Measurements from ENCODE around the gene OR2T29. TPM values are rescaled to one million over a fixed set of nuclear protein-coding genes. Genes with fewer than 3 reads are reported as not detected.
"Not testable (repeated sequence)": the region's sequence is repeated elsewhere in the genome, so short reads cannot be mapped to it uniquely, and the experiment has no call there.

Gene OR2T29
- total RNA-seq (2014; rRNA removed; shearing (Covaris generic)) = not detected in 2 replicates

DNA sequence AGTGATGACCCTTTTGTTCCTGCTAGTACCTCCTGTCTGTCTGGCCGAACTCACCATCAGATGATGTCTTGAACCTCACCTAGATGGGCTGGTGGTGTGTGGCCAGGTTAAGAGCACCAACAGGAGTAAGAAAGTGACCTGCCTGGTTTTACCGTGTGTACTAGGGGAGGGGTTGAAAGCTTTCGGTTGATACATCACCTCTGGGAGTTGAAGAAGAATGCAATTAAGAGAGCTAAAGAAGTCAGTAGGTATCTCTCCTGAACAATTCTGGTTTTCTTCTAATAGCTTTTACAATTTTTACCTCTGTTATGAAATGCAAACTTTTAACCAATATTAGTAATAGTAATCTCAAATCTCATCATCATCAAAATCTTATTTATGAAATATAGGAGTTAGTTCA is at the start of gene OR2T29:
OR2T29 (minus strand) TSS at position 101 of the 400 bp plus-strand sequence. CDS start 3,281 bp downstream, outside the sequence.
- not testable (repeated sequence) for DNase-seq (ENCODE audit: low spot score)

DNA sequence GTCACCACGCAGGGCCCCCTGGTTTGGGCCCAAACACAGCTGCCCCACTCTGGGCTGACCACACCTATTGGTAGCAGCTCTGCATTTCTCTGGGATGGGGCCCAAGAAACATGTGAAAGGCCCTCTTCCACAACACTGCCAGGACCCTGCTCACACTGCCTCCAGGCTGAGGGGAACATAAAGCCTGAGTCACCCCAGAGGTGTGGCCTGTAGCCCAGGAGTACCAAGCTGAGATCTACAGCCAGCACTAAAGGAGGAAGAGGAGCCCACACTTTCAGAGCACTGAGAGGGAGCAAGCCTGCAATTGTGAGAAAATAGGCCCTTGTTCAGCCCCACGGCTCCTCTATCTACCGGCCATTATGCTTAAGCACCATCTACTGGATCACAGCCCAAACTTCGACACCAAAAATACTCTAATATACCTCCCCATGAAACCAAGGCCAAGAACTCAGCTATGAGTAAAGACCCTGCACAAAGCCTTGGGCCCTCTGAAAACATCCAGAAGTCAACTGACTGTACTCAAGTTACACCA is 49.4 kb upstream of the OR2T29 start:
- DNase-seq (ENCODE audit: low spot score) = peak; percentile 29

GRCh38 chr1:248610301-248610700 is 47.7 kb upstream of the OR2T29 start:
- DNase-seq (ENCODE audit: low spot score) = no peak

DNA sequence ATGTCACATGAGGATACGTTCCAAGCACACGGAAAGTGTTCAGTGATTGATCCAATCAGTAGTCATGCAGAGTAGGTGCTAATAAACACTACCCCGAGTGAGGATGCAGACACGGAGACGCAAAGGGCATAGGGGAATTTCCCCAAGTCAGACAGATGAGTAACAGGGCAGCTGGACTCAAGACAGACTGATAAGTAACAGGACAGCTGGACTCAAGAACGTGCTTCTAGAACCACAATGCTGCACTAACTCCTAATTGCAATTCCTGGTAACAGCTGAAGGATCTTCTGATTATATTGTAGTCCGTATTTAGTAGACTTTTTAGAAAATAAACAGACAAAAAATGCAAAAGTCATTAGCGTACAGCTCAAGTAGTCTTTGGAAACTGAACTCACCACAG is 36.8 kb upstream of the OR2T29 start:
- DNase-seq (ENCODE audit: low spot score) = no peak

GRCh38 chr1:248597589-248597988 is 35.0 kb upstream of the OR2T29 start, which contains the start of gene OR2T10:
Gene OR2T10, minus strand, starts transcription at chr1:248597700. Its CDS starts 3,932 bp downstream, at chr1:248593768.
- DNase-seq (ENCODE audit: low spot score) = no peak

DNA sequence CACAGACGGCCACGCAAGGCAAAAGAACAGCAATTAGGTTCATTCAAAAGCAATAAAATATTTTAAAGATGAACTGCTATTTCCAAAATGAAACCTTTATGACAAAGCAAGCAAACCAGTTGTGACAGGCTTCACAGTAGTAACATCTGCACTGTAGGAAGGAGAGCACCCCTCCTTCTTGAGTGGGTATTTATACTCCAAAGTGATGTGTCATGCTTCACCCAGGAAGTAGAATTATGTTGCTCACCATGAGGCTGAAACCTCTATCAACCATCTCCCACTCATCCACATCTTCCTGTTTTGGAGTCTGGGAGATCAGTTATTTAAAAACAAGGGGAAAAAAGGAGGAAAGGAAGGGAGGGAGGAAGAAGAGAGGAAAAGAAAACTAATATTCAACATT is 34.0 kb upstream of the OR2T29 start:
- peak; percentile 36 for DNase-seq (ENCODE audit: low spot score)

DNA sequence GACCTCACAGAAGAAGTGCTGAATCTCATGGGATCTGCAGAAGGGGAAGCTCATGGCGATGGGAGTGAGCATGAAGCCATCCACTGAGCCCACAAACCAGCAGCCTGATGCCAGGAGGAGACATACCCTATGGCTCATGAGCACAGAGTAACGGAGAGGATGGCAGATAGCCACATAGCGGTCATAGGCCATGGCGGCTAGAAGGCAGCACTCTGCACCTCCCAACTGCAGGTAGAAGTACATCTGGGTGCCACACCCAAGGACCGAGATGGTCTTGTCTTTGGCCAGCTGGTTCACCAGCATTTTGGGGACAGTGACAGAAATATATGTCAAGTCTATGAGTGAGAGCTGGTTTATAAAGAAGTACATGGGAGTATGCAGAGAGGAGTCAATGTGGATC is 30.7 kb upstream of the OR2T29 start:
- DNase-seq (ENCODE audit: low spot score) = no peak

DNA sequence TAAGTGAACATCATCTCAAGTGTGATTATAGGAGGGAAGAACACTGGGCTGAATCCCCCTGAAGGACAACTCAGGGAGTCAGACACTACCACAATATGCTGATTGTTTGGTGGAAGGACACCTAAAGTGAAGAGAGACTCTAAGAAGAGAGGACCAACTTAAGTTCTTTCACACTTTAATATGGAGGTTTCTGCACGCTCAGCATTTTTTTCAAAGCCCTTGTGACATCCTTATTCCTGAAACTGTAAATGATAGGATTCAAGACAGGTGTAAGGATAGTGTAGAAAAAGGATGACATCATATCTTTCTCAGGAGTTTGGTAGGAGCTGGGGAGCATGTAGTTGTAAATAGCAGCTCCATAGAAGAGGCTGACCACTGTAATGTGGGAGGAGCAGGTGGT is 30.1 kb upstream of the OR2T29 start:
- DNase-seq (ENCODE audit: low spot score) = no peak

DNA sequence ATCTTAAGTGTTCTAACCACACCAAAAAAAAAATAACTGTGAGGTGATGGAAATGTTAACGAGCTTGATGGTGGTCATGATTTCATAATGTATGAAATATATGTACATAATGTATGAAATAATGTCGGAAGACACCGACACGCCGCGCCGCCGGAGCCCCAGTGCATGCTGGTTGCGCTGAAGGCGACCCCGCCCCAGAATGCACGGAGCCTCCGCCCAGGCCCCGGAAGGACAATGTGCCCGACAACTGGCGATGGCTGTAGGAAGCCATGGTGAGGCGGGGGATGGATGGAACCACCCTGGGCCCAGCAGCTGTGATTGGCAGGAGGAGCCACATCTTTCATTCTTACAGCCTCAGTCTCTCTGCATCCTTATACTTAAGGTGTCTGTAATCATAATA is 27.5 kb upstream of the OR2T29 start:
- DNase-seq (ENCODE audit: low spot score) = no peak

GRCh38 chr1:248589334-248589733 is 26.8 kb upstream of the OR2T29 start:
- DNase-seq (ENCODE audit: low spot score) = no peak

- no peak for DNase-seq (ENCODE audit: low spot score)
These were observed 22.7 kb upstream of the OR2T29 start for GRCh38 chr1:248585266-248585665.

DNA sequence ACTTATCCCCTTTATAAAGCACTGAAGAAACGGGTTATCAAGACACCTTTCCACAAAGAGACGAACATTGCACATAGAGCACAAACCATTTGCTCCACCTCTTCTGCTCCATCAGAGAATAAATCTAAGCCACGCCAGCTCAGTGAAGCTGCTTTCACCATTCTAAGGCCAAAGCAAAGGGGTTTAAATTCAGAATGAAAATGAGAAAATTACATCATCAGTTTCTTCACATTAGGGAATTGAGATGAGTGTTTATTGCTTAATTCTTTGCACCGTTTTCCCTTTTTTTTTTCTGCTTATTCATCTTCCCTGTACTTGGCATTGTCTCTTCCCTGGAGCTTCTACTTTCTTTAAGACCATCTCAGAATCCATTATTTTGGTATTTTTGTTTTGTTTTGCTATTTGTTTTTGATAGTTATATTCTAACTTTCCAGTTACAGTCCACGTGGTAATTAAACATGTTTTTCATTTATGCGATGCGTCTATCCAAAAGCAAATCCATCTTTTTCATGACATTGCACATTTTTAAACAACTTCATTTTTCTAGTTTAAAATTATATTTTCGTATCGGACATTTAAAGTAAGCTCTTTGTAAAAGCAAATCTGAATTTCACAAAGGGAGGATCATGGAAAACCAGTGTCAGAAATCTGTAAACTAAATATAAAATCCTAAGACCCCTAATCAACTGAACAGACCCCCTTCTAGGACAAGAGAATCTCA is 13.8 kb upstream of the OR2T29 start:
- no peak for DNase-seq (ENCODE audit: low spot score)

GRCh38 chr1:248574657-248575056 is 12.1 kb upstream of the OR2T29 start, which contains the start of gene OR2T34:
Gene OR2T34, minus strand, starts transcription at chr1:248574757. Its CDS starts 0 bp downstream, at chr1:248574757.
- DNase-seq (ENCODE audit: low spot score) = not testable (repeated sequence)

DNA sequence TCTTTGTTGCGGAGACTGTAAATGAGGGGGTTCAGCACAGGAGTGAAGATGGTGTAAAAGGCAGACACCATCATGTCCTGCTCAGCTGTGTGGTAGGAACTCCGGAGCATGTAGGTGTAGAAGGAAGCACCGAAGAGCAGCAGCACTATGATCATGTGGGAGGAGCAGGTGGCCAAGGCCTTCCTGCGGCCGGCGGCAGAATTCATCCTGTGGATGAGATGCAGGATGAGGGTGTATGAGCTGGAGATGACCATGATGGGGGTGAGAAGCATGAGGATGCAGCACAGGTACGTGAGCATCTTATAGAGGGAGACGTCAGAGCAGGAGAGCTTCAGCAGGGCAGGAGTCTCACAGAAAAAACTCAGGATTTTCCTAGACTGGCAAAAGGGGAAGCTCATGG is 11.3 kb upstream of the OR2T29 start:
- not testable (repeated sequence) for DNase-seq (ENCODE audit: low spot score)

DNA sequence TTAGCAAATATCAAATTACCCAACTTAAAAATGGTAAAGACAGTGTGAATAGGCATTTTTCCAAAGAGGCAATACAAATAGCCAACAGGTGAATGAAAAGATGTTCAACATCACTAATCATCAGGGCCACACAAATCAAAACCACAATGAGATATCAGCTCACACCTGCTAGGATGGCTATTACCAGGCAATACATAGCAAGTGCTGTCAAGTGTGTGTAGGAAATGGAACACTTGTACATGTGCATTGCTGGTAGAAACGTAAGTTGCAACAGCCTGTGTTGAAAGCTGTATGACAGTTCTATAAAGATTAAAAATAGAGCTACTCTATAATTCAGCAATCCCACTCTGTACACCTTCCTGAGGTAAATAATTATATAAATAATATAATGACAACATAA is 9.5 kb upstream of the OR2T29 start:
- not testable (repeated sequence) for DNase-seq (ENCODE audit: low spot score)

DNA sequence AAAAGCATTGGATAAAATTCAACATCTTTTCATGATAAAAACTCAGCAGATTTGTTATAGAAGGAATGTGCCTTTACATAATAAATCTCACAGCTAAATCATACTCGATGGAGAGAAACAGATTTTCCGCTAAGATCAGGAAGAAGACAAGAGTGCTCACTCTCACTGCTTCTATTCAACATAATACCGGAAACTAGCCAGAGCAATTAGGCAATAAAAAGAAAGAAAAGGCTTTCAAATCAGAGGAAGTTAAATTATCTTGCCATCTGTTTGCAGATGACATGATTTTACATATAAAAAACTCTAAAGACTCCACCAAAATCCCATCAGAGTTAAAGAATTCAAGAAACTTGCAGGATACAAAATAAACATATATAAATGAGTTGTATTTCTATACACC is 8.2 kb upstream of the OR2T29 start:
- not testable (repeated sequence) for DNase-seq (ENCODE audit: low spot score)

- not testable (repeated sequence) for DNase-seq (ENCODE audit: low spot score)
These were observed 6.5 kb upstream of the OR2T29 start for GRCh38 chr1:248569049-248569448.

DNA sequence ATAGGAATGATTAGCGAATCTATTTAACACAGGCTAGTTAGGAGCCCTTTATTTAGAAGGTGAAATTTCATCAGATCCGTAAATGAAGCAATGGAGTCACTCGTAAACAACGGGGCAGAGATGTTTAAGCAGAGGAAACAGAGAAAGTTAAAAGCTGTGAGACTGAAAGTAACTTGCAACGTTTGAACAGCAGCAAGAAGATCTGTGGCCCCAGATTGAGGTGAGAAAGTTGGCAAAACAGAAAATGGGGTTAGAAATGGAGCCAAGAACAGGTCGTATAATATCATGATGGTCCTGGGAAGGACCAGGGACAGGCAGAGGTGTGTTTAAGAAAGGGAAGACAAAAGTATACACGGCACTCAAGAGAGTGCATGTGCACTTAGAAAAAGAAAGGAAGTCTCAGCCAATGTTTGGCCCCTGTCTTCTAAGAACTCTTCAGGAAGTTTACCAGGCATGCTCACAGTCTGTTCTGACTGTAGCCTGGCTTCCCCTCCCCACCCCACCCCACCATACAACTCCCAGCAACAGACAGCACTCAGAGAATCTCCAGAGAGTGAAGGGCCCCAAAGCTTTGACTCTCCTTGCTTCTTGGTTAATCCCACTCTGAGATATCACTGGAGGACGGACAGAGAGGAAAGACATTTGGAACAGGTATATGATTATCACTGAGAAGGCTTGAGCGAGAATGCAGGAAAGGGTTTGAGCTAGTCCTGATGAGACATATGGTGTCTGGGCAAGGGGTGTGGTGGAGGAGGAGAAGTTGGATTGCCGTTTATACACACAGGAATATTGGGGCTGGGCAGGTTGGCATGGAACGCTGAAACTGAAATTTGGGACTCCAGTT is 3.2 kb upstream of the OR2T29 start:
- not testable (repeated sequence) for DNase-seq (ENCODE audit: low spot score)

GRCh38 chr1:248551027-248551426 is 11.5 kb downstream of the OR2T29 start:
- not testable (repeated sequence) for DNase-seq (ENCODE audit: low spot score)

- not testable (repeated sequence) for DNase-seq (ENCODE audit: low spot score)
These were observed 15.2 kb downstream of the OR2T29 start for GRCh38 chr1:248547383-248547782.

- not testable (repeated sequence) for DNase-seq (ENCODE audit: low spot score)
These were observed 25.1 kb downstream of the OR2T29 start for GRCh38 chr1:248537449-248537848.

GRCh38 chr1:248521856-248522255 is 40.7 kb downstream of the OR2T29 start:
- no peak for DNase-seq (ENCODE audit: low spot score)

All from H4 (cell line).